ENCODE results near the gene GPR152.
A peak's percentile ranks its signal among the peaks of the same experiment; 100 is the strongest.
"Not testable (repeated sequence)": the region's sequence is repeated elsewhere in the genome, so short reads cannot be mapped to it uniquely, and the experiment has no call there.

The GPR152 gene

GRCh38 chr11:67412495-67413179 lies 39.9 kb downstream of the GPR152 start:
- no peak for DNase-seq (ENCODE audit: low read depth in 3 of 3, low spot score in 1 of 3)

GRCh38 chr11:67411785-67412152 lies 40.8 kb downstream of the GPR152 start:
- no peak for DNase-seq (ENCODE audit: low read depth in 3 of 3, low spot score in 1 of 3)

- DNase-seq (ENCODE audit: low read depth in 3 of 3, low spot score in 1 of 3), result no peak
Measured at GRCh38 chr11:67410984-67411784, 41.3 kb downstream of the GPR152 start.

GRCh38 chr11:67410369-67410831 lies 42.1 kb downstream of the GPR152 start:
- DNase-seq (ENCODE audit: low read depth in 3 of 3, low spot score in 1 of 3), result no peak

GRCh38 chr11:67409781-67410368 lies 42.7 kb downstream of the GPR152 start:
- no peak for DNase-seq (ENCODE audit: low read depth in 3 of 3, low spot score in 1 of 3)

- DNase-seq (ENCODE audit: low read depth in 3 of 3, low spot score in 1 of 3), result peak in 2 of 3 donors; percentile 45 to 56
Measured at GRCh38 chr11:67409261-67409666, 43.3 kb downstream of the GPR152 start.

GRCh38 chr11:67408437-67409200 lies 43.9 kb downstream of the GPR152 start:
- DNase-seq (ENCODE audit: low read depth in 3 of 3, low spot score in 1 of 3), result no peak

GRCh38 chr11:67407688-67408163 lies 44.8 kb downstream of the GPR152 start:
- DNase-seq (ENCODE audit: low read depth in 3 of 3, low spot score in 1 of 3), result no peak

- no peak for DNase-seq (ENCODE audit: low read depth in 3 of 3, low spot score in 1 of 3)
Measured at GRCh38 chr11:67406969-67407687, 45.4 kb downstream of the GPR152 start.

- DNase-seq (ENCODE audit: low read depth in 3 of 3, low spot score in 1 of 3), result no peak
Measured at GRCh38 chr11:67406420-67406968, 46.0 kb downstream of the GPR152 start.

- DNase-seq (ENCODE audit: low read depth in 3 of 3, low spot score in 1 of 3), result no peak
Measured at GRCh38 chr11:67405688-67406339, 46.7 kb downstream of the GPR152 start.

- no peak for DNase-seq (ENCODE audit: low read depth in 3 of 3, low spot score in 1 of 3)
Measured at GRCh38 chr11:67405196-67405567, 47.3 kb downstream of the GPR152 start.

- DNase-seq (ENCODE audit: low read depth in 3 of 3, low spot score in 1 of 3), result no peak
Measured at GRCh38 chr11:67404515-67405195, 47.9 kb downstream of the GPR152 start.

GRCh38 chr11:67403085-67403484 lies 49.4 kb downstream of the GPR152 start:
- DNase-seq (ENCODE audit: low read depth in 3 of 3, low spot score in 1 of 3), result not testable (repeated sequence)

- DNase-seq (ENCODE audit: low read depth in 3 of 3, low spot score in 1 of 3), result not testable (repeated sequence)
Measured at GRCh38 chr11:67402192-67402839, 50.2 kb downstream of the GPR152 start.

- peak; percentile 80 to 95 (median 91) for DNase-seq (ENCODE audit: low read depth in 3 of 3, low spot score in 1 of 3)
Measured at GRCh38 chr11:67401495-67402191, 50.9 kb downstream of the GPR152 start, which contains the start of gene PPP1CA. TSS of gene PPP1CA (minus strand) at chr11:67401858. CDS start at chr11:67401782, 76 bp downstream.

All from stimulated activated CD4-positive, alpha-beta T cell treated with anti-CD3 and anti-CD28 coated beads, TNF-alpha, amount 100 ng/mL, for 1 hour (primary cell).